Measurements from ENCODE around the gene KCNK16. TPM values are rescaled to one million over a fixed set of nuclear protein-coding genes. Genes with fewer than 3 reads are reported as not detected.

Gene KCNK16
- total RNA-seq, 1 donor from 2014 or later, result not detected

DNA sequence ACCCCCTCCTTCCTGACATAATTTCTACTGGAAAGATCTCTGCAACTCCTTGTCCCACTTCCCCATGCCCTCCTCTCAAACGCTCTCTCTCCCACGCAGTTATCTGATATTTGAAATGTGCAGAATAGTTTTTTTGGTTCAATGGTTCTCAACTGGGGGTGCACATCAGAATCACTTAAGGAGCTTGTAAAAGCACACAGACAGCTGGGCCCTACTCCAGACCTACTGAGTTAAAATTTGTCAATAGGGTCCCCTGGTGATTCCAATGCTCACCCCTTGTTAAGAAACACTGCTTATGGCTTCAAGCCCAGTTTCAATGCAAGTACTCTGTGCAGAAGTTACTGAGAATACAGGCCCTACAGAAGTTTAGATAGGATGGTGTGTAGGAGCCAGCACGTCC, 45.2 kb upstream of the KCNK16 start:
- Mint-ChIP-seq H3K9me3 (ENCODE audit: unreplicated experiment) (no peaks in the 10 kb centered on the region), H3K27ac (ENCODE audit: unreplicated experiment) (no peak overlapping the region), H3K4me3 (ENCODE audit: unreplicated experiment) (no peak overlapping the region), H3K4me1 (ENCODE audit: low read depth, unreplicated experiment) (peaks cover 14% of the 10 kb centered on the region), H3K27me3 (ENCODE audit: low read depth, unreplicated experiment) (no peaks in the 10 kb centered on the region), H3K36me3 (ENCODE audit: low read depth, unreplicated experiment) (no peaks in the 10 kb centered on the region)
- no peak overlapping the region for H3K4me2 ChIP-seq (ENCODE audit: low read length)
- no peaks in the 10 kb centered on the region for H3K9me3 ChIP-seq (ENCODE audit: insufficient read depth, low read depth, low read length)
- H3K4me3 ChIP-seq (ENCODE audit: insufficient read depth, low read depth, low read length), result no peak overlapping the region
- no peaks in the 10 kb centered on the region for H3K79me2 ChIP-seq (ENCODE audit: insufficient read depth, low read length)
- H4K20me1 ChIP-seq (ENCODE audit: insufficient read depth, low read length), result no peaks in the 10 kb centered on the region
- no peaks in the 10 kb centered on the region for H3K36me3 ChIP-seq (ENCODE audit: insufficient read depth, low read length)
- no peak for DNase-seq (ENCODE audit: low read depth)
- TF ChIP-seq, protein P1, sequence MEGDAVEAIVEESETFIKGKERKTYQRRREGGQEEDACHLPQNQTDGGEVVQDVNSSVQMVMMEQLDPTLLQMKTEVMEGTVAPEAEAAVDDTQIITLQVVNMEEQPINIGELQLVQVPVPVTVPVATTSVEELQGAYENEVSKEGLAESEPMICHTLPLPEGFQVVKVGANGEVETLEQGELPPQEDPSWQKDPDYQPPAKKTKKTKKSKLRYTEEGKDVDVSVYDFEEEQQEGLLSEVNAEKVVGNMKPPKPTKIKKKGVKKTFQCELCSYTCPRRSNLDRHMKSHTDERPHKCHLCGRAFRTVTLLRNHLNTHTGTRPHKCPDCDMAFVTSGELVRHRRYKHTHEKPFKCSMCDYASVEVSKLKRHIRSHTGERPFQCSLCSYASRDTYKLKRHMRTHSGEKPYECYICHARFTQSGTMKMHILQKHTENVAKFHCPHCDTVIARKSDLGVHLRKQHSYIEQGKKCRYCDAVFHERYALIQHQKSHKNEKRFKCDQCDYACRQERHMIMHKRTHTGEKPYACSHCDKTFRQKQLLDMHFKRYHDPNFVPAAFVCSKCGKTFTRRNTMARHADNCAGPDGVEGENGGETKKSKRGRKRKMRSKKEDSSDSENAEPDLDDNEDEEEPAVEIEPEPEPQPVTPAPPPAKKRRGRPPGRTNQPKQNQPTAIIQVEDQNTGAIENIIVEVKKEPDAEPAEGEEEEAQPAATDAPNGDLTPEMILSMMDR (IDR thresholded peaks at IDR 0.05; ENCODE audit: insufficient read depth, low read depth, low read length), result no peak
- TF ChIP-seq EZH2 (IDR thresholded peaks at IDR 0.05; ENCODE audit: insufficient read depth, low read length), result no peak
- no peak overlapping the region for H3K27ac ChIP-seq (ENCODE audit: low read depth, low read length)
- no peak overlapping the region for H3K9ac ChIP-seq (ENCODE audit: low read length)
- peaks cover 12% of the 10 kb centered on the region for H3K4me1 ChIP-seq (ENCODE audit: insufficient read depth, low read length)
- no peak overlapping the region for H2AFZ ChIP-seq (ENCODE audit: low read depth, low read length)
- no peak for FAIRE-seq
- H3K27me3 ChIP-seq (ENCODE audit: insufficient read depth, low read length), result no peaks in the 10 kb centered on the region

DNA sequence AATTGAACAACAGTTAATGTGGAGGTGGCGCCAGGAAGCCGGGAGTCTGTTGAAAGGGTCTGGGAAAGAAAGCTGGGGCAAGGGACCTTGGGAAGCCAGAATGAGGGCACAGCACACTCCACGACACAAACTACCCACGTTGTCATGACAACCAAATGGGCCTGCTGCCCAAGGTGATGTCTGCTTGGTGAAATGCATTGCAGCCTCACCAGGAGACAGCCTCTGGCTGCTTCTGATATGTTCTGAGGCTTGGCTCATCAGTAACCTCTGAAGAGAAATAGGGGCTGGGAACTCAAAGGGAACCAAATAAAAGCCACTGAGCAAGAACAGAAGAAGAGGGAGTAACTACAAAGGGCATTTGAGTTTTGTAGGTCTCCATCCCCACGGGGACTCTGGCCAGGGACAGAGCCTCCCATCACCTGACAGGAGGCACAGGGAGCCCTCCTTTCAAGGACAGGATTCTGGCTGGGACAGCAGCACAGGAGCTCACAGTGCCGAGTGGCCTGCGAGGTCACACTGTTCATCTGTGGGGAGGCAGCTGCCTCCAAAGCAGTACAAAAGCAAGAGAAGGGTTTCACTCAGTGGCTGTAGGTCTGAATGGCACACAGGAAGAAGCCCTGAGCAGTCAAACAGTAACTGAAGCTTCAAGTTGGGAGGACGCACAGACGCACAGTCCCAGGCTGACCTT, 44.6 kb upstream of the KCNK16 start:
- TF ChIP-seq, protein P1 (IDR thresholded peaks at IDR 0.05; ENCODE audit: insufficient read depth, low read depth, low read length), result no peak
- no peak for TF ChIP-seq EZH2 (IDR thresholded peaks at IDR 0.05; ENCODE audit: insufficient read depth, low read length)
- no peak overlapping the region for H3K4me2 ChIP-seq (ENCODE audit: low read length)
- H3K79me2 ChIP-seq (ENCODE audit: insufficient read depth, low read length), result no peaks in the 10 kb centered on the region
- no peak overlapping the region for H3K4me3 Mint-ChIP-seq (ENCODE audit: unreplicated experiment)
- H3K4me1 Mint-ChIP-seq (ENCODE audit: low read depth, unreplicated experiment), result peaks cover 14% of the 10 kb centered on the region
- no peak for DNase-seq (ENCODE audit: low read depth)
- no peak overlapping the region for H2AFZ ChIP-seq (ENCODE audit: low read depth, low read length)
- H3K36me3 ChIP-seq (ENCODE audit: insufficient read depth, low read length), result no peaks in the 10 kb centered on the region
- no peaks in the 10 kb centered on the region for H3K9me3 ChIP-seq (ENCODE audit: insufficient read depth, low read depth, low read length)
- no peak overlapping the region for H3K9ac ChIP-seq (ENCODE audit: low read length)
- no peak overlapping the region for H3K4me3 ChIP-seq (ENCODE audit: insufficient read depth, low read depth, low read length)
- no peaks in the 10 kb centered on the region for H3K36me3 Mint-ChIP-seq (ENCODE audit: low read depth, unreplicated experiment)
- no peak overlapping the region for H3K27ac Mint-ChIP-seq (ENCODE audit: unreplicated experiment)
- no peaks in the 10 kb centered on the region for H3K9me3 Mint-ChIP-seq (ENCODE audit: unreplicated experiment)
- peaks cover 12% of the 10 kb centered on the region for H3K4me1 ChIP-seq (ENCODE audit: insufficient read depth, low read length)
- no peak for FAIRE-seq
- H4K20me1 ChIP-seq (ENCODE audit: insufficient read depth, low read length), result no peaks in the 10 kb centered on the region
- no peaks in the 10 kb centered on the region for H3K27me3 ChIP-seq (ENCODE audit: insufficient read depth, low read length)
- H3K27ac ChIP-seq (ENCODE audit: low read depth, low read length), result no peak overlapping the region
- no peaks in the 10 kb centered on the region for H3K27me3 Mint-ChIP-seq (ENCODE audit: low read depth, unreplicated experiment)

All from astrocyte (in vitro differentiated cells and primary cell).